HL-60 (cell line): ENCODE measurements around the gene CXXC5.

ENCODE experiments used
- DNase-seq, 2 experiments: peaks; one replicate each; pipeline ENCODE4 v3.0.0-alpha.2; 2010 to 2020; ENCODE audit warnings: low read depth in 1 of 2, low spot score in 1 of 2
- H3K27ac ChIP-seq: fragments of 250-450 bp; sonication (Bioruptor Pico); replicated peaks from 2 replicates; pipeline ENCODE4 v1.5.1; 2020; ENCODE audit warnings: mild to moderate bottlenecking, moderate library complexity
- H3K27me3 ChIP-seq: fragments of 250-450 bp; sonication (Bioruptor Pico); 2 replicates; pipeline ENCODE4 v1.5.1; 2021; ENCODE audit warnings: mild to moderate bottlenecking, moderate library complexity; ENCODE audit not compliant: insufficient read depth, poor library complexity, severe bottlenecking
- H3K4me3 ChIP-seq: replicated peaks from 2 replicates; pipeline ENCODE4 v1.5.1; 2011; ENCODE audit warnings: mild to moderate bottlenecking, control low read depth, low read length; ENCODE audit not compliant: insufficient read depth
- GABPA ChIP-seq: IDR thresholded peaks from 2 replicates; pipeline ENCODE4 v1.6.1; 2012; ENCODE audit warnings: low read depth
- POLR2AphosphoS5 ChIP-seq: IDR thresholded peaks from 2 replicates; pipeline ENCODE4 v1.6.1; 2012; ENCODE audit warnings: low read depth
- SPI1 ChIP-seq: IDR thresholded peaks from 2 replicates; pipeline ENCODE4 v1.6.1; 2012; ENCODE audit warnings: low read depth, mild to moderate bottlenecking, borderline replicate concordance
- TF ChIP-seq, protein P1 (sequence below): IDR thresholded peaks from 2 replicates; pipeline ENCODE4 v1.6.1; 2012; ENCODE audit warnings: low read depth; ENCODE audit not compliant: insufficient replicate concordance
- TF ChIP-seq, protein P2 (sequence below): IDR thresholded peaks from one replicate; pipeline ENCODE4 v1.5.1; 2011; ENCODE audit warnings: low read length, control low read depth, inconsistent platforms; ENCODE audit not compliant: insufficient read depth

Gene CXXC5

DNA sequence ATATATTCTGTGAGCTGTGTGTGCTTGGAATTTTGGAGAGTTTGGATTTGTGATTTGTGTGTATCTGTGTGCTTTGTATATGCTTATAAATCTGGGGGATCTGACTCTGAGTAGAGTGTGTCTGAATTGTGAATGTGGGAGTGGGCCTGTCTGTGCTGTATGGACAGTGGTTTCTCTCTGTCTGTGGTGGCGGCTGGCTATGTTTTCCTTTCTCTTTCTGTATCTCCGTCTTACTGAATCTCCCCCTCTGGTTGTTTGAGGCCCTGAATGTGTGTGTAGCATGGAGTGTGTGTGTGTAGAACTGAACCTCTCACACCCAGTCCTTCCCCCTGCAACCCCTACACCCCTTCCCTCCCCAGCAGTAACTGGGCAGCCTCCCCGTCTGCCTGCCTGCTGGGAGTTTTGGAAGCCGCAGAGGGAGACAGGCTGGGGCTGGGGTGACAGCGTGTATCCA is 4.7 kb downstream of the CXXC5 start:
- DNase-seq: no peak
- TF ChIP-seq, protein P1, sequence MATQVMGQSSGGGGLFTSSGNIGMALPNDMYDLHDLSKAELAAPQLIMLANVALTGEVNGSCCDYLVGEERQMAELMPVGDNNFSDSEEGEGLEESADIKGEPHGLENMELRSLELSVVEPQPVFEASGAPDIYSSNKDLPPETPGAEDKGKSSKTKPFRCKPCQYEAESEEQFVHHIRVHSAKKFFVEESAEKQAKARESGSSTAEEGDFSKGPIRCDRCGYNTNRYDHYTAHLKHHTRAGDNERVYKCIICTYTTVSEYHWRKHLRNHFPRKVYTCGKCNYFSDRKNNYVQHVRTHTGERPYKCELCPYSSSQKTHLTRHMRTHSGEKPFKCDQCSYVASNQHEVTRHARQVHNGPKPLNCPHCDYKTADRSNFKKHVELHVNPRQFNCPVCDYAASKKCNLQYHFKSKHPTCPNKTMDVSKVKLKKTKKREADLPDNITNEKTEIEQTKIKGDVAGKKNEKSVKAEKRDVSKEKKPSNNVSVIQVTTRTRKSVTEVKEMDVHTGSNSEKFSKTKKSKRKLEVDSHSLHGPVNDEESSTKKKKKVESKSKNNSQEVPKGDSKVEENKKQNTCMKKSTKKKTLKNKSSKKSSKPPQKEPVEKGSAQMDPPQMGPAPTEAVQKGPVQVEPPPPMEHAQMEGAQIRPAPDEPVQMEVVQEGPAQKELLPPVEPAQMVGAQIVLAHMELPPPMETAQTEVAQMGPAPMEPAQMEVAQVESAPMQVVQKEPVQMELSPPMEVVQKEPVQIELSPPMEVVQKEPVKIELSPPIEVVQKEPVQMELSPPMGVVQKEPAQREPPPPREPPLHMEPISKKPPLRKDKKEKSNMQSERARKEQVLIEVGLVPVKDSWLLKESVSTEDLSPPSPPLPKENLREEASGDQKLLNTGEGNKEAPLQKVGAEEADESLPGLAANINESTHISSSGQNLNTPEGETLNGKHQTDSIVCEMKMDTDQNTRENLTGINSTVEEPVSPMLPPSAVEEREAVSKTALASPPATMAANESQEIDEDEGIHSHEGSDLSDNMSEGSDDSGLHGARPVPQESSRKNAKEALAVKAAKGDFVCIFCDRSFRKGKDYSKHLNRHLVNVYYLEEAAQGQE: no peak
- TF ChIP-seq SPI1: no peak
- no peak for TF ChIP-seq POLR2AphosphoS5
- TF ChIP-seq, protein P2, sequence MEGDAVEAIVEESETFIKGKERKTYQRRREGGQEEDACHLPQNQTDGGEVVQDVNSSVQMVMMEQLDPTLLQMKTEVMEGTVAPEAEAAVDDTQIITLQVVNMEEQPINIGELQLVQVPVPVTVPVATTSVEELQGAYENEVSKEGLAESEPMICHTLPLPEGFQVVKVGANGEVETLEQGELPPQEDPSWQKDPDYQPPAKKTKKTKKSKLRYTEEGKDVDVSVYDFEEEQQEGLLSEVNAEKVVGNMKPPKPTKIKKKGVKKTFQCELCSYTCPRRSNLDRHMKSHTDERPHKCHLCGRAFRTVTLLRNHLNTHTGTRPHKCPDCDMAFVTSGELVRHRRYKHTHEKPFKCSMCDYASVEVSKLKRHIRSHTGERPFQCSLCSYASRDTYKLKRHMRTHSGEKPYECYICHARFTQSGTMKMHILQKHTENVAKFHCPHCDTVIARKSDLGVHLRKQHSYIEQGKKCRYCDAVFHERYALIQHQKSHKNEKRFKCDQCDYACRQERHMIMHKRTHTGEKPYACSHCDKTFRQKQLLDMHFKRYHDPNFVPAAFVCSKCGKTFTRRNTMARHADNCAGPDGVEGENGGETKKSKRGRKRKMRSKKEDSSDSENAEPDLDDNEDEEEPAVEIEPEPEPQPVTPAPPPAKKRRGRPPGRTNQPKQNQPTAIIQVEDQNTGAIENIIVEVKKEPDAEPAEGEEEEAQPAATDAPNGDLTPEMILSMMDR: no peak
- TF ChIP-seq GABPA: no peak
- Histone ChIP-seq H3K4me3 (no peak overlapping the region), H3K27me3 (no peaks in the 10 kb centered on the region), H3K27ac (no peak overlapping the region)

DNA sequence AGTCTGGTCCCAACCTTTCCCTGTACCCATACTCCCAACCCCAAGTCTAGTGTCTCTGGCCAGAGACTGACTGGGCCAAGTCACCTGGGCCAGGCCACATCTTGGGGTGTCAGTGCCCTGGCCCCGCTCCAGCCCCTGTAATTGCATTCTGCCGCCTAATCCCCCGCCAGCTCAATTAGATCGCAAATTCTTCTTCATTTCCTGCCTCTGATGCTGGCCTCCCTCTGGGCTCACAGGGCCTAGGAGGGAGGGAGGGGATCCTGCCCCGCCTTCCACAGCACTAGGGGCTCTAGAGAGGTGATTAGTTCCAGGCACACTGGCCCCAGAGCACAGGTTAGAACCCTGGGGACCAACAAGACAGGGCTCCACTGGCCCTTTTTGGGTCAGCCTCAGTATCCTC is 5.5 kb downstream of the CXXC5 start:
- TF ChIP-seq, protein P1: no peak
- TF ChIP-seq, protein P2: no peak
- H3K4me3 ChIP-seq: no peak overlapping the region
- H3K27me3 ChIP-seq: no peaks in the 10 kb centered on the region
- no peak overlapping the region for H3K27ac ChIP-seq
- no peak for DNase-seq

DNA sequence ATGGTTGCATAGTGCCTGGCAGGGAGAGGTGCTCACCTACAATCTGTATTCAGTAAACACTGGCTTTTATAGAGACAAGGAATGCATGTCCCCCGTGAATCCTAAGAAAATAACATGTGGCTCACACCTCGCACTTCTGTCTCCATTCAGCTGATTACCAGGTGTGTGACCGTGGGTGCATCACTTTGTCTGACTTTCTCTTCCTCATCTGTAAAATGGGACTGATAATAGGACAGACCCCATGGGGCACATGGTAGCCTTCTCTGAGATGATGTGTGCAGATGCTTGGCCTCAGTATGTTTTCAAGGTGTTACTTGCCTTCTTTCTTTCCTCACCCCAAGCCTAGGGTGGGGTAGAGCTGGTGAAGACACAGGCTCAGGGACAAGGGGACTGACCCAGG is 6.3 kb downstream of the CXXC5 start:
- Histone ChIP-seq H3K27ac (no peak overlapping the region), H3K4me3 (no peak overlapping the region), H3K27me3 (no peaks in the 10 kb centered on the region)
- TF ChIP-seq GABPA: no peak
- no peak for TF ChIP-seq POLR2AphosphoS5
- TF ChIP-seq, protein P1: no peak
- TF ChIP-seq, protein P2: no peak
- no peak for TF ChIP-seq SPI1
- no peak for DNase-seq
